ENCODE results near the gene NUP43.
A peak's percentile ranks its signal among the peaks of the same experiment; 100 is the strongest.
"Not testable (repeated sequence)": the region's sequence is repeated elsewhere in the genome, so short reads cannot be mapped to it uniquely, and the experiment has no call there.

Gene NUP43

GRCh38 chr6:149749082-149749593 lies 2.8 kb upstream of the NUP43 start:
- not testable (repeated sequence) for DNase-seq (ENCODE audit: low read depth)

- not testable (repeated sequence) for DNase-seq (ENCODE audit: low read depth)
Measured at GRCh38 chr6:149745252-149745651, 1.1 kb downstream of the NUP43 start.

- DNase-seq (ENCODE audit: low read depth), result no peak
Measured at GRCh38 chr6:149734915-149735314, 11.4 kb downstream of the NUP43 start.

- no peak for DNase-seq (ENCODE audit: low read depth)
Measured at GRCh38 chr6:149733089-149733720, 13.1 kb downstream of the NUP43 start.

- no peak for DNase-seq (ENCODE audit: low read depth)
Measured at GRCh38 chr6:149729824-149730223, 16.5 kb downstream of the NUP43 start.

- no peak for DNase-seq (ENCODE audit: low read depth)
Measured at GRCh38 chr6:149728499-149729234, 17.7 kb downstream of the NUP43 start.

GRCh38 chr6:149727793-149728498 lies 18.4 kb downstream of the NUP43 start:
- no peak for DNase-seq (ENCODE audit: low read depth)

GRCh38 chr6:149725785-149726184 lies 20.5 kb downstream of the NUP43 start:
- no peak for DNase-seq (ENCODE audit: low read depth)

- DNase-seq (ENCODE audit: low read depth), result no peak
Measured at GRCh38 chr6:149723771-149724417, 22.4 kb downstream of the NUP43 start.

GRCh38 chr6:149723262-149723661 lies 23.1 kb downstream of the NUP43 start:
- no peak for DNase-seq (ENCODE audit: low read depth)

- no peak for DNase-seq (ENCODE audit: low read depth)
Measured at GRCh38 chr6:149719531-149719930, 26.8 kb downstream of the NUP43 start.

GRCh38 chr6:149717588-149718458 lies 28.5 kb downstream of the NUP43 start, which contains the start of gene LATS1:
TSS of gene LATS1 (minus strand) at chr6:149718101. CDS start at chr6:149702126, 15,975 bp downstream.
- peak; percentile 85 for DNase-seq (ENCODE audit: low read depth)

- DNase-seq (ENCODE audit: low read depth), result no peak
Measured at GRCh38 chr6:149717255-149717587, 29.1 kb downstream of the NUP43 start.

GRCh38 chr6:149716181-149716963 lies 30.0 kb downstream of the NUP43 start:
- DNase-seq (ENCODE audit: low read depth), result no peak

- no peak for DNase-seq (ENCODE audit: low read depth)
Measured at GRCh38 chr6:149714442-149714841, 31.9 kb downstream of the NUP43 start.

- no peak for DNase-seq (ENCODE audit: low read depth)
Measured at GRCh38 chr6:149711711-149712110, 34.6 kb downstream of the NUP43 start.

- no peak for DNase-seq (ENCODE audit: low read depth)
Measured at GRCh38 chr6:149701714-149702113, 44.6 kb downstream of the NUP43 start.

GRCh38 chr6:149699150-149699549 lies 47.2 kb downstream of the NUP43 start:
- no peak for DNase-seq (ENCODE audit: low read depth)

- no peak for DNase-seq (ENCODE audit: low read depth)
Measured at GRCh38 chr6:149698175-149698574, 48.2 kb downstream of the NUP43 start.

- DNase-seq (ENCODE audit: low read depth), result no peak
Measured at GRCh38 chr6:149696901-149697300, 49.4 kb downstream of the NUP43 start.

GRCh38 chr6:149694921-149695320 lies 51.4 kb downstream of the NUP43 start:
- no peak for DNase-seq (ENCODE audit: low read depth)
